HL-60/S4 (cell line): ENCODE measurements around the gene VDAC1.
"Not testable (repeated sequence)": the region's sequence is repeated elsewhere in the genome, so short reads cannot be mapped to it uniquely, and the experiment has no call there.

Experiments used
- in situ Hi-C: fragments of 300-500 bp; cut with MboI; formaldehyde crosslinking; loops from 2 replicates; pipeline ENCODE4 v1.14.3; 2022; ENCODE audit warnings: low sequenced_read_pairs

VDAC1 gene

DNA sequence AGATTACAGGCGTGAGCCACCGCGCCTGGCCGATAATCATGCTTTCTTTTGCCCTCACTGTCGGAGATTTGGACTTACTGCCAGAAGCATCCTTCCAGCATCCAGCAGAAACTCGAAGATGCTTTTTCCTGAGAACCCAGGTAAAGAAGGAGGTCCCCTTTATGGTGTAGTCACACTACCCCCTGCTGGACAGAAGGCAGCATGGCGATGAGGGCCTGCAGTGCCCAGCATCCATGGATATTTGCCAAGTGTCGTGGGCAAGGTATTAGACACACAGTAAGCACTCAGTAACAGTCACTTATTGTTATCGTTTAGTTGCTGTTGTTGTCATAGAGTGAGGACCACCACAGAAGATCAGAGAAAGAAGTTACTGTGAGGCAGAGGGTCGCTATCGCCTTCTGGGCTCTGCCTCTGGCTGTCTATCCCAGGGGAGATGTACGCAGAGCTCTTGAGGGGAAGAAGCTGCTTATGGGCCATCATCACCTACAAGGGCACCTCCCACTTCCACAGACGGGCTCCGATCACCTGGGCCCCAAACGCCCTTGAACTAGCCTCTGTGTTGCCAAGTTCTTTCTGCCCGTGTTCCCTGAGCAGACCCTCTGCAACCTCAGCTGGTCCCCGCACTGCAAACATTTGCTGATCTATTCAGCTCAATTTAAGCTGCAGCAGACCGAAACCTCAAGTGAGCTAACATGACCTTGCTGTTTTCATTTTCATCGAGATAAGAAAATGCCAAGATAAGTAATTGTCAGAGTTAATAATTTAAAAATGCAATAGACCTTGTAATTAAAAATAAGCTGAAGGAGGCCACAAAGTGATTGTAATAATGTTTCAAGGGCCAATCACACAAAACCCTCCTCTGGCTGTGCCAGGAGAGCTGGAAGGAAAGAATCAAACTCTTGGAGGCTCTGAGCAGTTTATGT, 60.3 kb downstream of the VDAC1 start:
- in situ Hi-C loops, result no loop called here

DNA sequence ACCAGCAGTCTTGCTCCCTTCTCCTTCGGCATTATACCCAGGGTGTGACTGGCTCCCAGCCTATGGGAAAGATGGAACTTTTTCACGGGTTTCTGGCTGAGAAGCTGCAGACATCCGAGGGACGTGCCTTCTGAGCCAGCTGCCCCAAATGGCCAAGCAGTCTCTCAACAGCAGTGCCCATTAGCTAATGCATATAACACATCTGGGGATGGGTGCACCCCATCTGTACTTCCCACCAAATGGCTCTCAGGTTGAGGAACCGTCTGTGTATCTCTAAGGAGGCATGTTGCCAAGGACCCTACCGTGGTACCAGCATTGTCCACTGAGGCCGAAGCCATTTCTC, 61.3 kb downstream of the VDAC1 start:
- in situ Hi-C loops, result no loop called here

DNA sequence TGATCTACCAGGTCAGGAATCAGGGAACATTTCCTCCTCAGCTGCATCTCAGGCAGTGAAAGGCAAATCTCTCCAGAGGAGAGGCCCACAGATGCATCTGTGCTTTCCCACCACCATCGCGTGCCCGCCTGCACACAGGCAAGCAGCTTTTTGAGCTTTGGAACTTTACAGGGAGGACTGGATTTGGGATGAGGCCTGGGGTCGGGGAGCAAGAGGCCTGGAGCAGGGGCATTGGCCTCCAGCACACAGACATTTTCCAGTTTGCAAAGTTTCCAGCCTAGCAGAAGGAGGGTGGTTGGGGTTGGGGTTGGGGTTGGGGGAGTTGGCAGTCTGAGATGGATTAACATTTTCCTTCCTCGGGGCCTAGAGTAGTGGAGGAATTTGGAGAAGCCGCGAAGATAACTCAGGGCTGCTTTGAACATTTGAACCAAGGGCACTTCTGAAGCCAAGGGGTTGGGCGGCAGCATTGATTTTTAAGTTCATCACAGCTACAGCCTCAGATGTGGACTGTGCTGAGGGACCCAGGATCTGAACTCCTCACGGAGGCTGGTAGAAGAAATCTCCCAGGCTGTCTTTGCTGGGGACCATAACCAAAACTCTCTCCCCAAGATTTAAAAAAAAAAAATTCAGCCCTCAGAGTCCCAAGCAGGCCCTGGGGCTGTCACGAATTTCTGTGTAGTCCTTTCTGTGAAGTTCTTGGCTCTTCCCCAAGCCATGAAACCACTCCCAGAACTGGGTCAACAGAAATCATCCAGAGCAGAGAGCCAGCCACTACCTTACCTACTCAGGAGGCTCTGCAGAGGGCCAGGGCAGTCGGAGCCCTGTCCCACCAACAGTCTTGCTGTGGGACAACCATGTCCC, 61.9 kb downstream of the VDAC1 start:
- in situ Hi-C loops, result no loop called here

DNA sequence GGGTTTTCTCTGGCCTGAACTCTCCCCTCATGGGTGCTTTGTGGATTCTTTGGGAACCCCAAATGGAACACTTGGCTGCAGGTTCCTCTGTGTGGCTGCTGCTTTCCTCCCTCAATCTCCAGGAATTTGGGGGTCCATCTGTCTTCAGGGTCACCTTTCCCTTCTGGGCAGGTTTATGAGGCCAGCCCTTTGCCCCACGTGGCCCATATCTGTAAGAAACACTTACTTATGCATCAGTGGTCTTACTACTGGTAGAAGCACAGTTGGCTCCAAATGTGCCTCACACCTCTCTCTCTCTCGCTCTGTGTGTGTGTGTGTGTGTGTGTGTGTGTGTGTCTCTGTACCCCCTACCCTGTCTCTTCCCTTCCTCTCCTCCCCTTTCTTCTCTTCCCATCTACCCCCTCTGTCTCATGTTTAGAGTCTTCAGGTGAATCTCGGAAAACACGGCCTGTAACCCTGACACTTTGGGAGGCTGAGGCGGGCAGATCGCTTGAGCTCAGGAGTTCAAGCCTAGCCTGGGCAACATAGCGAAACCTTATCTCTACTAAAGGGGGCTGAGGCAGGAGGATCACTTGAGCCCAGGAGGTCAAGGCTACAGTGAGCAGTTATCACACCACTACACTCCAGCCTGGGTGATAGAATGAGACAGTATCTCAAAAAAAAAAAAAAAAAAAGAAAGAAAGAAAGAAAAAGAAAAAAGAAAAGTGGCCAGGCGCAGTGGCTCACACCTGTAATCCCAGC, 63.1 kb downstream of the VDAC1 start:
- in situ Hi-C loops, result no loop called here

DNA sequence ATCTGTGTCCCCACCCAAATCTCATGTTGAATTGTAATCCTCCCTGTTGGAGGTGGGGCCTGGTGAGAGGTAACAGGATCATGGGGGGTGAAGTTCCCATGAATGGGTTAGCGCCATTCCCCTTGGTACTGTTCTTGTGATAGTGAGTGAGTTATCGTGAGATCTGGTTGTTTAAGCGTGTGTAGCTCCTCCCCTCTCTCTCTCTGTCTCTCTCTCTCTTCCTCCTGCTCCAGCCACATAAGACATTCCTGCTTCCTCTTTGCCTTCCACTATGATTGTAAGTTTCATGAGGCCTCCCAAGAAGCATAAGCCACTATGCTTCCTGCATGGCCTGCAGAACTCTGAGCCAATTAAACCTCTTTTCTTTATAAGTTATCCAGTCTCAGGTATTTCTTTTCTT, 65.1 kb downstream of the VDAC1 start:
- in situ Hi-C loops, result no loop called here

DNA sequence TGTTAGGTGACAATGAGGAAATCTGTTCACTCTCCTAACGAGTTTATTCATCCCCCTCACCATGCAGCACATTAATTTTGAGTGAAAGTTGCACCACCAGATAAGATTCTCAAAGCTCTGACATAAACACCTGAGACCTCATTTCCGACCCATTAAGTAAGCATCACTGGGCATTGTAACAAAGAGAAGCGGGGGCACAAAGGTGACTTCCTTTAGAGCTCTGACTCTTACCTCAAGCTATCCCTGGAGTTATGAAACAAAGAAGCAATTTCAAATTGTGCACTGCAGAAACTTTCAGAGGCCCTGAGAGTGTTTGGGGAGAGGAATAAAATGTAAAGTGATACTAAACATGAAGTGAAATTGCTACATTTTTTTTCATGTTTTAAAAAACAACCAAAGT, 65.8 kb downstream of the VDAC1 start:
- in situ Hi-C loops, result no loop called here

DNA sequence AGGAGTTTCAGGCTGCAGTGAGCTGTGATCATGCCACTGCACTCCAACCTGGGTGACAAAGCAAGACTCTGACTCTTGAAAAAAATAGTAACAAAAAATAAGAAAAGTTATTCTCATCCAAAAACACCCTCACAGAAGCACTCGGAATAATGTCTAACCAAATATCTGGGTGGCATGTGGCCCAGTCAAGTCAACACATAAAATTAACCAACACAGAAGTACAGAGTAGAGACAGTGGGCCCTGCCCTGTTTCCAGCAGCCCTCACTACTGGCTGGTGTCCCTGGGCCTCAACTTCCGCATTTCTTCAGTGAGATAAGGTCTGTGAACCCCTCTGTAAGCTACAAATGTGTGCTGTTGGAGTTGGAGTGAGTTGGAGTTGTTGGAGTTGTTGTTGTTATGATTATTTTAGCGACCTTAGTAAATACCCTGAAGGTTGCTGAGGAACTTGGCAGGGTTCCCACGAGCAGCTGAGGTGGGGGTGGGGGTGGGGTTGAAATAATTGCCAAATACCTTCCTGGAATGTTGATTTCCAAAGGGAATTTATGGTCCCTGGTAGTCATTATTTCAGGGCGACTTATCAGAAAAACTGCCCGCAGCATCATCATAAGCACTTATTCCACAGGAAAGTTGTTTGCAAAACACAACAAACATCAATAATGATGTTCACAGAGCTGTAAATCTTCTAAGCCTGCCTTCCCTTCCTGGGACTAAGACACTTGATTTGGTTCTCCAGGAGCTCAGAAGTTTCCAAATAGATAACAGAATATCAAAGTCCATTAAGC, 66.5 kb downstream of the VDAC1 start:
- in situ Hi-C loops, result no loop called here

DNA sequence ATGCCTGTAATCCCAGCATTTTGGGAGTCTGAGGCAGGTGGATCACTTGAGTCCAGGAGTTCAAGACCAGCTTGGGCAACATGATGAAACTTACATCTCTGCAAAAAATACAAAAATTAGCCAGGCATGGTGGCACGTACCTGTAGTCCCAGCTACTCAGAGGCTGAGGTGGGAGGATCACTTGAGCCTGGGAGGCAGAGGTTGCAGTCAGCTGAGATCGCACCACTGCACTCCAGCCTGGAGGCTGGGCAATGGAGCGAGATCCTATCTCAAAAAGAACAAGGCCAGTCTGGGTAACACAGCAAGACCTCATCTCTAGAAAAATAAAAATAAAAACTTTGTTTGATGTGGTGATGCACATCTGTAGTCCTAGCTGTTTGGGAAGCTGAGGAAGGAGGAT, 67.1 kb downstream of the VDAC1 start:
- in situ Hi-C loops, result not testable (repeated sequence)

DNA sequence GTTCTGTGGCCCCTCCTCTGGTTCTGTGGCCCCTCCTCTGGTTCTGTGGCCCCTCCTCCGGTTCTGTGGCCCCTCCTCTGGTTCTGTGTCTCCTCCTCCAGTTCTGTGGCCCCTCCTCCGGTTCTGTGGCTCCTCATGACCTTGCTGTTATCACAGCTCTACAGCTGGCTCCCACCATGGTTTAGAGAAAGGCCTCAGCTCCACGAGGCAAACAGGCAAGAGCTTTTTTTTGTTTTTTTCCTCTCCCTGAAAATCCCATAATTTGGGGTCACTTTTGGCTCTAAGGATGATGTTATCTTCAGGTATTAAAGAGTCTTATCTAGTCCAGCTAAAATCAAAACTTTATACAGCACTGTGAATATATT, 68.1 kb downstream of the VDAC1 start:
- in situ Hi-C loops, result no loop called here

DNA sequence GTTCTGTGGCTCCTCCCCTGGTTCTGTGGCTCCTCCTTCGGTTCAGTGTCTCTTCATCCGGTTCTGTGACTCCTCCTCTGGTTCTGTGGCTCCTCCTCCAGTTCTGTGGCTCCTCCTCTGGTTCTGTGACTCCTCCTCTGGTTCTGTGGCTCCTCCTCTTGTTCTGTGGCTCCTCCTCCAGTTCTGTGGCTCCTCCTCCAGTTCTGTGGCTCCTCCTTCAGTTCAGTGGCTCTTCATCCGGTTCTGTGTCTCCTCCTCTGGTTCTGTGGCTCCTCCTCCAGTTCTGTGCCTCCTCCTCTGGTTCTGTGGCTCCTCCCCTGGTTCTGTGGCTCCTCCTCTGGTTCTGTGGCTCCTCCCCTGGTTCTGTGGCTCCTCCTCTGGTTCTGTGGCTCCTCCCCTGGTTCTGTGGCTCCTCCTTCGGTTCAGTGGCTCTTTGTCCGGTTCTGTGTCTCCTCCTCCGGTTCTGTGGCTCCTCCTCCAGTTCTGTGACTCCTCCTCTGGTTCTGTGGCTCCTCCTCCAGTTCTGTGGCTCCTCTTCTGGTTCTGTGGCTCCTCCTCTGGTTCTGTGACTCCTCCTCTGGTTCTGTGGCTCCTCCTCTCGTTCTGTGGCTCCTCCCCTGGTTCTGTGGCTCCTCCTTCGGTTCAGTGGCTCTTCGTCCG, 68.7 kb downstream of the VDAC1 start:
- in situ Hi-C loops, result not testable (repeated sequence)

DNA sequence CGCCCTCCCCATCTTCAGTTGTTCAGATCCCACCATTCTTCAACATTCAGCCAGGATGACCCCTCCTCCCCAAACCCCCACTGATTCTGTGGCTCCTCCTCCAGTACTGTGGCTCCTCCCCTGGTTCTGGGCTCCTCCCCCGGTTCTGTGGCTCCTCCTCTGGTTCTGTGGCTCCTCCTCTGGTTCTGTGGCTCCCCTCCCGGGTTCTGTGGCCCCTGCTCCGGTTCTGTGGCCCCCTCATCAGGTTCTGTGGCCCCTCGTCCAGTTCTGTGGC, 69.2 kb downstream of the VDAC1 start:
- in situ Hi-C loops, result no loop called here

DNA sequence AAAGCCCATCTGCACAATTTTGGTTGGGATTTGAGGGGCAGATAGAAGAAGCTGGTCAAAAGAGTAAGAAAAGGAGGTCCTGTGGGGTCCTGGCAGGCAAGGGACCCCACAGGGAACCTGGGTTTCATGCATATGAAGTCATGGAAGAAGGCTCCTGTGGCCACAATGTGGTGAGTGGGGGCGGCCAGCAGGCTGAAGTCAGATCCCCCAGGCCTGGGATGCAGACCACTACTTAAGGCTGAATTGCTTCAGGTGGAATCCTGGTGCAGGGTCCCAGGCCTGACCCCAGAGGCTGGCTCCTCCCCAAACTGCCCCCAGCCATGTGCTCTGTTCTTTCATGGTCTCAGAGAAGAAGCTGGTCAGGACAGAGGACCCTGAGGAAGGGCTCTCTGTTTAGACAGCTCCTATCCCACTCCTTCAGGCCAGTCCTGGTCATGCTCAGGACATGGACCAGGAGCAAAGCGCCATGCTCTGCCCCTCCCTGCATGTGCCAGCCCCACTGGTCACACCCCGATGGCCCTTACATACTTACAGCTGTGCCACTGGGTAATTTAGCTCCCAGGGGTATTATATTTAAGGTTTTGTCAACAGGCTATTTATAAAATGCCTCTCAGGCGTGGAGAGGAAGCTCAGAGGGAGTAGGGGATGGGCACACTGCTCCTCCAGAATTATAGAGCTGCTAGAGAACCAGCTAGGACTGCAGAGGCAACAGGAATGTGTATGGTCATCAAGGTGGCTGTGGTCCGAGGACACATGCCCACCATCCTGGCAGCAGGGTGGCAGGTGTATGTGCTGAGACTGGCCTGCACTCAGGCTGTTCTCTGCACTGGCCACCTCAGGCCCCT, 69.7 kb downstream of the VDAC1 start:
- in situ Hi-C loops, result no loop called here

DNA sequence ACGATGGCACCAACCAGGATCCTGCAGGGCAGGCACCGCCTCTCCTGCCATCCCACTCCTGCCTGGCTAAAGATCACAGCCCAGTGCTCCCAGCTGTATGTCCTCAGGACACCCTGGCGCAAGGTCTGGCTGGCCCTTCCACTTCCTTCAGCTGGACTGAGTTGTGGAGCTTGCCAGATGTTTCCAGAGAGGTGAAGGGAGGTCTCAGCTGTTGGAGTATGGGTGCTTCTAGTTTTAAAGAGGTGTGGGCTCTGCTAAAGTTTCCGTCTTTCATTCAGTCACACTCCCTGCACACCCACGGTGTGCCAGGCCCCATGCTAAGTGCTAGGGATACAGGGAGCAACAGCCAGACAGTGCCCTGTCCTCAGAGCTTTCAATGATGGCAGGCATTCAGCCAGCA, 70.5 kb downstream of the VDAC1 start:
- in situ Hi-C loops, result no loop called here

DNA sequence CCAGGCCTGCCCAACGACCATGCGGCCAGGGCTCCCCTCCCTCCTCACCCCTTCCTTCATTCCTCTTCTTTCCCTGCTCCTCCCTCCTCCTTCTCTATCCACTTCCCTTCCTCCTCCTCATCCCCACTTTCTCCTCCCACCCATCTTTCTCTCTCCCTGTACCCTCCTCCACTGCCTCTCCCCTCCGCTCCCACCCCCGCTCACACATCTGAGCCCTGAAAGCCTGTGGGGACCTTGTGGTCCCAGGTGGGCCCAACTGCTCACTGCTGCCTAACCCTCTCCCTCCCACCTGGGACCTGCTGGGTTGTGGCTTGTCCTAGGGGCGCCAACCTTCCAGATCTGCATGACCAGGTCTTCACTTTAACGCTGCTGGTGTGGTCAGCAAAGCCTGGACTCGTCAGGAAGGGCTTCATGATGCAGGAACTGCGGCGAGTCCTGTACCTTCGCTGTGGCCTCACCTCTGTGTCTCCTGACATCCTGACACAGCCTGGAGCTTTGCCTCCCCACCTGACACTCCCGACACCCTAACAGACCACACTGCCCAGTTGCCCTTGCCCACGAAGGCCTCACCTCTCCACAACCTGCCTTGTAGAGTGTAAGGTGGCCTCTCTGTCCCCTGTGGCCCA, 71.0 kb downstream of the VDAC1 start:
- in situ Hi-C loops, result no loop called here

DNA sequence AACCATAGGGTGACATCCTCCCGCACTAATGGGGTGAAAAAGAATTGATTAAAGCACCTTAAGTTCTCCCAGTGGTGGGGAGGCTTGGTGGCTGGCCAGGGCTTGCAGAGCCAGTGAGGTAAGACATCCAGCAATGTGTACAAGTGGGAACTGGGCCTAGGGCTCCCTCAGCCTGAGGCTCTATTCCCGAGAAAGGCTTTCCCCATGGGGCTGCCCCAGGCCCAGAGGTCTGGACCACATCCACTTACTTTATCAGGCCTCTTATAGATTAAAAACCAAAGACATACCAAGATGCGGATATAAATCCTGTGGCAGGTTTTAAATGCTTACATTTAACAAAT, 71.6 kb downstream of the VDAC1 start:
- in situ Hi-C loops, result no loop called here

DNA sequence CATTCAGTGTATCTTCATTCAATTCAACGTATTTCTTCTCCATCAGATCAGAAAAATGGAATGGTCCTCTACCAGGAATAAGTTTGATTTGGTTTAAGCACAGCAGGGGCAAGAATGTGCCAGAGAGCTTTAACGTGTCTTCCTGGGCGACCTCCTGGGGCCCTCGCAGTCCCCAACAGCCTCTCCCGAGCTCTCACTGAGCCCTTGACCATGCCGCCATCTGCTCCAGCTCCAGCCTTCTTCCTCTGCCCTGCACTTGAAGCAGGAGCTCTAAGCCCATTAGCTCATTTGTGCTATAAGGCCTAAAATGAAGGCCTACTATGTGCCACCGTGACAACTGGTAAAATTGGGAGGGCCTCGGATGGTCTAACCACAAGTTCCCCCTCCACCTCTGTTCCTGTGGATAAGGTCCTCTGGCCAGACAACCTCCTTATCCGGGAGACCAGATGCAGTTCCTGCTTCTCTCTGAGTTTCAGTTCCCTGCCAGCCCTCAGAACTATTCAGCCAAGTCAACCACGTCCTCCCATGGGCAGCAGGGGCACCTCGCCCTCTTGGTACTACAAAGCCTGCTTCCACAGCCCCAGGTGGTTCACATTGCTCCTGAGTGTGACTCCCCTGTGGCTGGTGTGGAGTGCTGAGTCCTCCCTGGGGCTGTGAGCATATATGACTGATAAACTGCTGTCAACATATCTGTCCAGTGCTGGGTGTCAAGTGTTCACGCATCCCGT, 72.2 kb downstream of the VDAC1 start:
- in situ Hi-C loops, result no loop called here

DNA sequence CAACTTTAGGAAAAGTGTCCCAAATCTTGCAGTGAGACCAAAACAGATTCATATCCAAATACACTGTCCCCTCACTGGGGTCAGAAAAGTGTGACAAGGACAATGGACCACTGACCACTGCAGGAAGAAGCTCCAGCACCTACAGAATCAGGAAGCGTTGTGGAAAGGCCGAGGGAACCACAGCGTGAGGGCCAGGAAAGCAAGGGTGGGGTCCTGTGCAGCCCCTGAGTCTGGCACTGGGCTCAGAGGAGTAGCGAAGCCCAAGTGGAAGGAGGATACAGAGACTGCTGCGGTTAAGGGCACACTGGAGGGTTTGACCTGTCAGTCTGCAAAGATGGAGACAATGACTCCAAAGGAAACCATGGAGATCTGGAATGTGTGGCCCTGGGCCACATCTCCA, 73.2 kb downstream of the VDAC1 start:
- in situ Hi-C loops, result no loop called here

DNA sequence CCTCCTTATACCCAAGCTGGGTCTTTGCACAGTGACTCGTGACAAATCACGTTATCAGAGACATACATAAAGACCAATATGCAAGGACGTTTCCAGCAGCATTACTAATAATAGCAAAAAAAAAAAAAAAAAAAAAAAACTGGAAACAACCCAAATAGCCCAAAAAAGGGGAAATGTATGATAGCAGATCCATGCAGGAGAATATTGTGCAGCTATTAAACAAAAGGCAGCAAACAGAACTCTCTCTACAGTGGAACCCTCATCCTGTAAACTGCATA, 74.0 kb downstream of the VDAC1 start:
- in situ Hi-C loops, result no loop called here
